Endothelial cell of umbilical vein (primary cell): ENCODE results near the gene RFX2.

ENCODE experiments used
- JUN ChIP-seq: IDR thresholded peaks from 2 replicates; pipeline ENCODE4 v1.6.1; 2011; ENCODE audit warnings: borderline replicate concordance, low read depth; ENCODE audit not compliant: insufficient read length, insufficient read depth
- POLR2A ChIP-seq: IDR thresholded peaks from 2 replicates; pipeline ENCODE4 v1.6.1; 2012; ENCODE audit warnings: low read depth, mild to moderate bottlenecking, control low read depth, low read length
- POLR2AphosphoS5 ChIP-seq: IDR thresholded peaks from 2 replicates; pipeline ENCODE4 v1.6.1; 2012; ENCODE audit warnings: low read depth, mild to moderate bottlenecking, control low read depth, low read length, moderate library complexity; ENCODE audit not compliant: insufficient read depth
- TF ChIP-seq, protein P1 (sequence below): IDR thresholded peaks from 2 replicates; pipeline ENCODE4 v1.6.1; 2011; ENCODE audit not compliant: insufficient read depth, insufficient read length
- TF ChIP-seq, protein P2 (sequence below), 2 donors: IDR thresholded peaks; 1 replicate in 1 of 2; 2 replicates in 1 of 2; pipeline ENCODE4 v1.5.1; 2011; ENCODE audit warnings: low read length in 2 of 2, mild to moderate bottlenecking in 2 of 2, moderate library complexity in 2 of 2, control low read depth in 1 of 2, inconsistent platforms in 1 of 2, low read depth in 1 of 2; ENCODE audit not compliant: insufficient read depth in 1 of 2; ENCODE audit errors: extremely low read depth in 1 of 2

DNA sequence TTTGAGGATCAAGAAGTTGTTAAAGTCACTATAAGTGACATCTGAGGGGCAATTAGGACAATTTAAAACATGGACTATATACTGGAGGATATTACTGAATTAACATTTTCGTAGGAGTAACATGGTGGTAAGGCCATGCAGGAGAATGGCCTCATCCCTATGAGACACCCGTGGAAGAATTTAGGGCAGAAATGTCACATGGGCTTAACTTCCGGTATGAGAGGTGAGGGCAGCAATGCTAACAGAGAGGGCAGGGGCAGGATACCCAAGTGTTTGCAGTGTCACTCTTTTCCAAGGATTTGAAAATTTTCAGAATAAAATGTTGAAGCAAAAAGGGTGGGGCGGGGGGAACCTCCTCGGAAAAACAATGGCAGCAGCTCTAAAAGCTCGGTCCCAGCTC lies 156.0 kb downstream of the RFX2 start:
- TF ChIP-seq, protein P1, sequence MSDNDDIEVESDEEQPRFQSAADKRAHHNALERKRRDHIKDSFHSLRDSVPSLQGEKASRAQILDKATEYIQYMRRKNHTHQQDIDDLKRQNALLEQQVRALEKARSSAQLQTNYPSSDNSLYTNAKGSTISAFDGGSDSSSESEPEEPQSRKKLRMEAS = no peak
- TF ChIP-seq, protein P2, sequence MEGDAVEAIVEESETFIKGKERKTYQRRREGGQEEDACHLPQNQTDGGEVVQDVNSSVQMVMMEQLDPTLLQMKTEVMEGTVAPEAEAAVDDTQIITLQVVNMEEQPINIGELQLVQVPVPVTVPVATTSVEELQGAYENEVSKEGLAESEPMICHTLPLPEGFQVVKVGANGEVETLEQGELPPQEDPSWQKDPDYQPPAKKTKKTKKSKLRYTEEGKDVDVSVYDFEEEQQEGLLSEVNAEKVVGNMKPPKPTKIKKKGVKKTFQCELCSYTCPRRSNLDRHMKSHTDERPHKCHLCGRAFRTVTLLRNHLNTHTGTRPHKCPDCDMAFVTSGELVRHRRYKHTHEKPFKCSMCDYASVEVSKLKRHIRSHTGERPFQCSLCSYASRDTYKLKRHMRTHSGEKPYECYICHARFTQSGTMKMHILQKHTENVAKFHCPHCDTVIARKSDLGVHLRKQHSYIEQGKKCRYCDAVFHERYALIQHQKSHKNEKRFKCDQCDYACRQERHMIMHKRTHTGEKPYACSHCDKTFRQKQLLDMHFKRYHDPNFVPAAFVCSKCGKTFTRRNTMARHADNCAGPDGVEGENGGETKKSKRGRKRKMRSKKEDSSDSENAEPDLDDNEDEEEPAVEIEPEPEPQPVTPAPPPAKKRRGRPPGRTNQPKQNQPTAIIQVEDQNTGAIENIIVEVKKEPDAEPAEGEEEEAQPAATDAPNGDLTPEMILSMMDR (IDR thresholded peaks at IDR 0.05; ENCODE audit: extremely low read depth in 1 of 2, insufficient read depth in 1 of 2, low read depth in 1 of 2, low read length in 2 of 2) = no peak
- no peak for TF ChIP-seq POLR2A
- TF ChIP-seq JUN = no peak
- no peak for TF ChIP-seq POLR2AphosphoS5
